Stimulated activated CD8-positive, alpha-beta memory T cell treated with anti-CD3 and anti-CD28 coated beads, Interleukin-15, amount 100 ng/mL, for 24 hours (primary cell): ENCODE measurements around the gene MAML2.

Source experiments
- DNase-seq: peaks from one replicate; pipeline ENCODE4 v3.0.0-alpha.2; 2020; ENCODE audit warnings: low read depth

Gene MAML2

GRCh38 chr11:96125400-96125799 is 217.6 kb downstream of the MAML2 start:
- DNase-seq = no peak

GRCh38 chr11:96124155-96124554 is 218.8 kb downstream of the MAML2 start:
- no peak for DNase-seq

GRCh38 chr11:96123301-96123700 is 219.7 kb downstream of the MAML2 start:
- DNase-seq = no peak

- DNase-seq = no peak
These were observed 220.4 kb downstream of the MAML2 start for GRCh38 chr11:96122601-96123074.

DNA sequence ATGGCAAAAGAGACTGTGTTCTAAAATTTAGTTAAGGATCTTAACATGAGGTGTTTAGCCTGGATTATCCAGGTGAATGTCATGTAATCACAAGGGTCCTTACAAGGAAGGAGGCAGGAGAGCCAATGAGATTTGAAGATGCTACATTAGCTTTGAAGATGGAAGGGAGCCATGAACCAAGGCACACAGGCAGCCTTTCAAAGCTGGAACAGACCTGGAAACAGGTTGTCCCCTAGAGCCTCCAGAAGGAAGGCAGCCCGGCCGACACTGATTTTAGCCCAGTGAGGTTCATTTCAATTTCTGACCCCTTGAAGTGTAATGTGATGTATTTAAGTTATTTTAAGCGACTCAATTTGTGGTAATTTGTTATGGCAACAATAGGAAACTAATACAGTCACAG is 223.8 kb downstream of the MAML2 start:
- DNase-seq = no peak

DNA sequence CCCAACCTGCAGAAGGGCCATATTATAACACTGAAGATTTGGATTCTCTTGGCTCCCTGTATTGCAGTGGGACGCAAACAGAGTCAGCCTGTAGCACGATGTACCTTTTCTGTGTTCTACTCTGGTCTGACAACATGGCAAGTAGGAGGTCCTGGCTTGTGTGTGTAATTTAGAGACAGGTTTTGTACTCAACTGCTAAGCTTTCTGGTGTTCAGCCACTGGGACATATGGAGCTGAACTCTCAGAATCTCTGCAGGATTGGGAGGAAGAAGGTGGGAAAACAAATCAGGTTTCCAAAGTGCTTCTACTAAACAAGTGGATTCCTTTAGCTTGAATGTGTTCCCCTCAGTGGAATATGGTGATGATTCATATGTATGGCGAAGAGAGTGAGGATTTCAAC is 226.6 kb downstream of the MAML2 start:
- no peak for DNase-seq

- no peak for DNase-seq
These were observed 228.6 kb downstream of the MAML2 start for GRCh38 chr11:96114178-96115064.

DNA sequence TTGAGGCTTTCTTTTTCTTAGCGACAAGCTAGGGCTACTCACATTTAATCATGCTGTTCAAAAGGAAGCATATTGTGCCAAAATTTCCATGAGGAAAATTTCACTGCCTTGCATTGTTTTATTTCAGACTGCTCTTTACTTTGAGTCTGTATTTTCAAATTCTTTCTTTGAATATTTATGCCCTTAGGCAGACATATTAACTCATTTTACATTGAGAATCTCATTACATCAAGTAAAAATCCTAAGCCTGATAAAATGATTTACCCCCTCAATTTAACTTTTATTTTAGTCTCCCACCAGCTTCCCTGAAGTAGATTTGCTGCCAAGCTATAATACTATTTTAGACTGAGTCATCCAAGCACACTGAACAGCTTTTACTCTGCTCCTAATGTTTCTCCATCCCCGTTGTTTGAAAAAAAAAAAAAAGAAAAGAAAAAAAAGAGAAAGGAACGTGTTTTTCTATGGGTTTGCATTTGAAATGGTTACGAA is 229.8 kb downstream of the MAML2 start:
- no peak for DNase-seq

- no peak for DNase-seq
These were observed 230.5 kb downstream of the MAML2 start for GRCh38 chr11:96112192-96113128.

GRCh38 chr11:96111308-96111707 is 231.7 kb downstream of the MAML2 start:
- DNase-seq = no peak

- DNase-seq = no peak
These were observed 232.7 kb downstream of the MAML2 start for GRCh38 chr11:96110302-96110701.

- DNase-seq = no peak
These were observed 233.5 kb downstream of the MAML2 start for GRCh38 chr11:96109331-96110030.

- DNase-seq = no peak
These were observed 235.7 kb downstream of the MAML2 start for GRCh38 chr11:96107143-96107824.

DNA sequence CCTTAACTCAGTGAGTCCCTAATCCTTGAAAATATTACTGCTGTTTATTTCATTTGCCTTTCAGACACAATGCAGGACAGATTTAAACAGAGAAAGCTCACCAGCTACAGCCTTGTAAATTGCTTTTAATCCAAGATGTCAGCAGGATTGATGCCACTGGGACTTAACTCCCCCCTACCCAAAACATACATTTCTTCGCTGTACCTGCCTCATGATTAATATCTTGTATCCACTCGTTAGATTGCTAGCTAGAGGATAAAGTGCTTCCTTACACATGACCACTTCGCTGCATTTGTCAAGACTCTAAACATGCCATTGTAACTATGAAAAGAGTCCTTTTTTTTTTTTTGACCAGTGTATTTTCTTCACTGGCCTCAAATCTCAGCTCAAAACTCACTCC is 236.3 kb downstream of the MAML2 start:
- no peak for DNase-seq

- no peak for DNase-seq
These were observed 237.1 kb downstream of the MAML2 start for GRCh38 chr11:96105944-96106343.

GRCh38 chr11:96105197-96105895 is 237.6 kb downstream of the MAML2 start:
- DNase-seq = no peak

DNA sequence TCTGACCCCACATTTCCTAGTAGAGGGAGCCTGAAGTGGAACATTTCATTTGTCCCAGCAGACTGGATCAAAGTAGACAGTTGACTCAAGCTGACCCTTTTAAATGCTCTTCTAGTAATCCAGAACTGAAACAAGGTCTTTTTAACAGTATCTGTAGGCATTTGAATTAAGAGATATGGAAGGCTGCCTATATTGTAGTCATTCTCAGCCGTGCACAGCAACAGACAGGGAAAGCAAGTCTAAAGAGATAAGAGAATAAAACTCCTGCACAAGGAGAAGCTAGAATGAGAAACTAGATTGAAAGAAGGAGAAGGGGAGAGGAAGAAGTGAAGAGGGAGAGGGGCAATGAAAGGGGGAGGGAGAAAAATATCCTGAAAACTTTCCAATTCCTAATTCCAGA is 238.5 kb downstream of the MAML2 start:
- DNase-seq = no peak

- no peak for DNase-seq
These were observed 239.3 kb downstream of the MAML2 start for GRCh38 chr11:96103721-96104120.

GRCh38 chr11:96103102-96103501 is 239.9 kb downstream of the MAML2 start:
- no peak for DNase-seq

DNA sequence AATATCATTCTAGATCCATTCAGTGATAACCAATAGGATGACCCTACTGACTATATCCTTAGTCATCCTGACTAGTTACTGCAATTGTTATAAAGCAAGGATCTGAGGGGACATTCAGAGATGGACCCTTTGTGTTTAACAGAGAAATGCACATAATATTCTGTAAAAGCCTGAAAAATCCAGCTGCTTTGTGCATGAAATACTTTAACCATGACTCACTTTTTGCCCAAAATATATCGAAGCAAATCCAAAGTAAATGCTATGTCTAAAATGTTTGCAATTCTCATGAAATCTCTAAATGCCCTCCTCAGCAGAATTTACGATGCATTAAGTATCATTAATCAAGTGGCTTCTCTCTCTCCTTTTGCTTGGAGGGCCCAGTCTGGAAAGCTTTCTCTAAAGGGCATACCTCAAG is 240.3 kb downstream of the MAML2 start:
- DNase-seq = no peak

- DNase-seq = no peak
These were observed 241.8 kb downstream of the MAML2 start for GRCh38 chr11:96101146-96101545.
